Activated CD4-positive, alpha-beta T cell treated with anti-CD3 and anti-CD28 coated beads for 48 hours (primary cell): ENCODE data around the gene VPS36.
"Not testable (repeated sequence)": the region's sequence is repeated elsewhere in the genome, so short reads cannot be mapped to it uniquely, and the experiment has no call there.

ENCODE experiments used
- DNase-seq: peaks from one replicate; pipeline ENCODE4 v3.0.0-alpha.2; 2020

The VPS36 gene

GRCh38 chr13:52450012-52450792 is at the start of gene VPS36:
Gene VPS36, minus strand, starts transcription at chr13:52450634. Its CDS starts 40 bp downstream, at chr13:52450594.
- DNase-seq, result peak; percentile 96

- DNase-seq, result not testable (repeated sequence)
These were observed 47.5 kb upstream of the VPS36 start for GRCh38 chr13:52497979-52498378.

- DNase-seq, result not testable (repeated sequence)
These were observed 43.8 kb upstream of the VPS36 start for GRCh38 chr13:52494241-52494640.

GRCh38 chr13:52491015-52491414 is 40.6 kb upstream of the VPS36 start:
- DNase-seq, result not testable (repeated sequence)

GRCh38 chr13:52488763-52489162 is 38.3 kb upstream of the VPS36 start:
- DNase-seq, result not testable (repeated sequence)

GRCh38 chr13:52487078-52487477 is 36.6 kb upstream of the VPS36 start:
- not testable (repeated sequence) for DNase-seq

- DNase-seq, result not testable (repeated sequence)
These were observed 30.4 kb upstream of the VPS36 start for GRCh38 chr13:52480677-52481428.

- not testable (repeated sequence) for DNase-seq
These were observed 18.1 kb upstream of the VPS36 start for GRCh38 chr13:52468487-52468886.

- DNase-seq, result no peak
These were observed 13.1 kb upstream of the VPS36 start for GRCh38 chr13:52463526-52463925.

- no peak for DNase-seq
These were observed 10.8 kb upstream of the VPS36 start for GRCh38 chr13:52461265-52461664.

GRCh38 chr13:52459668-52460067 is 9.2 kb upstream of the VPS36 start:
- DNase-seq, result no peak

GRCh38 chr13:52455677-52456041 is 5.2 kb upstream of the VPS36 start:
- DNase-seq, result peak; percentile 86

- peak; percentile 95 for DNase-seq
These were observed 4.6 kb upstream of the VPS36 start, which contains the start of gene CKAP2 for GRCh38 chr13:52454820-52455676. Gene CKAP2, plus strand, starts transcription at chr13:52455478. Its CDS starts 79 bp downstream, at chr13:52455557.

- DNase-seq, result peak; percentile 13
These were observed 4.0 kb upstream of the VPS36 start for GRCh38 chr13:52454459-52454819.

- DNase-seq, result no peak
These were observed 2.0 kb upstream of the VPS36 start for GRCh38 chr13:52452470-52452869.

- DNase-seq, result no peak
These were observed 836 bp upstream of the VPS36 start for GRCh38 chr13:52451135-52451804.

GRCh38 chr13:52450793-52451116 is 321 bp upstream of the VPS36 start:
- no peak for DNase-seq

GRCh38 chr13:52449331-52450011 is 963 bp downstream of the VPS36 start:
- no peak for DNase-seq

GRCh38 chr13:52447815-52448552 is 2.5 kb downstream of the VPS36 start:
- no peak for DNase-seq

GRCh38 chr13:52447354-52447753 is 3.1 kb downstream of the VPS36 start:
- DNase-seq, result peak; percentile 13

GRCh38 chr13:52446265-52446664 is 4.2 kb downstream of the VPS36 start:
- DNase-seq, result no peak
